ENCODE measurements around the gene PBX3. TPM values are rescaled to one million over a fixed set of nuclear protein-coding genes. Genes with fewer than 3 reads are reported as not detected.

The PBX3 gene
- total RNA-seq, 1 donor from 2014 or later: 74.2 TPM

DNA sequence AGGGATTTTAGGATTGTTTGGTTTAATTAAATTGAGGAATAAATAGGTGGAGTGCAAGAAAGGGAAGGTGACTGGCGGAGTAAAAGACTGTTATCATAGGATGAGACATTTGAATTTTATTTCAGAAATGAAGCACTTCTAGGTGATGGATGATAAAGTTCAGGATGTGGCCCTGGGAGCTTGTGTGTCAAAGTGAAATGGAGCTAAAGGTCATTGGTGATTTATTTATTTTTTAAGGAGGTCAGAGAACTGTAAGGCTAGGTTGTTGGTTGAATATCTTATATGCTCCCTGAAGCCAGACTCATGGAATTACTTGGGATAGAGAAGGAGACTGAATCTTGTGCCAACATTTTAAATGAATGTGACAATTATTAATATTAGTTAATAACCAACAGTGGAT, 40.5 kb downstream of the PBX3 start:
- Mint-ChIP-seq H3K9me3 (peaks cover 5% of the 10 kb centered on the region), H3K27ac (no peak overlapping the region), H3K27me3 (ENCODE audit: low read depth) (no peaks in the 10 kb centered on the region), H3K4me1 (no peaks in the 10 kb centered on the region), H3K4me3 (no peak overlapping the region), H3K36me3 (peaks cover 39% of the 10 kb centered on the region)
- no peak for DNase-seq (ENCODE audit: low spot score in 2 of 2, unreplicated experiment in 2 of 2)
- TF ChIP-seq, protein P1, sequence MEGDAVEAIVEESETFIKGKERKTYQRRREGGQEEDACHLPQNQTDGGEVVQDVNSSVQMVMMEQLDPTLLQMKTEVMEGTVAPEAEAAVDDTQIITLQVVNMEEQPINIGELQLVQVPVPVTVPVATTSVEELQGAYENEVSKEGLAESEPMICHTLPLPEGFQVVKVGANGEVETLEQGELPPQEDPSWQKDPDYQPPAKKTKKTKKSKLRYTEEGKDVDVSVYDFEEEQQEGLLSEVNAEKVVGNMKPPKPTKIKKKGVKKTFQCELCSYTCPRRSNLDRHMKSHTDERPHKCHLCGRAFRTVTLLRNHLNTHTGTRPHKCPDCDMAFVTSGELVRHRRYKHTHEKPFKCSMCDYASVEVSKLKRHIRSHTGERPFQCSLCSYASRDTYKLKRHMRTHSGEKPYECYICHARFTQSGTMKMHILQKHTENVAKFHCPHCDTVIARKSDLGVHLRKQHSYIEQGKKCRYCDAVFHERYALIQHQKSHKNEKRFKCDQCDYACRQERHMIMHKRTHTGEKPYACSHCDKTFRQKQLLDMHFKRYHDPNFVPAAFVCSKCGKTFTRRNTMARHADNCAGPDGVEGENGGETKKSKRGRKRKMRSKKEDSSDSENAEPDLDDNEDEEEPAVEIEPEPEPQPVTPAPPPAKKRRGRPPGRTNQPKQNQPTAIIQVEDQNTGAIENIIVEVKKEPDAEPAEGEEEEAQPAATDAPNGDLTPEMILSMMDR (IDR thresholded peaks at IDR 0.05; ENCODE audit: unreplicated experiment): no peak

GRCh38 chr9:125789196-125789595, 42.0 kb downstream of the PBX3 start:
- H3K4me1 Mint-ChIP-seq: no peaks in the 10 kb centered on the region
- H3K27ac Mint-ChIP-seq: no peak overlapping the region
- no peaks in the 10 kb centered on the region for H3K9me3 Mint-ChIP-seq
- peaks cover 31% of the 10 kb centered on the region for H3K36me3 Mint-ChIP-seq
- H3K27me3 Mint-ChIP-seq (ENCODE audit: low read depth): no peaks in the 10 kb centered on the region
- H3K4me3 Mint-ChIP-seq: no peak overlapping the region
- TF ChIP-seq, protein P1 (IDR thresholded peaks at IDR 0.05; ENCODE audit: unreplicated experiment): no peak
- DNase-seq (ENCODE audit: low spot score in 2 of 2, unreplicated experiment in 2 of 2): no peak

DNA sequence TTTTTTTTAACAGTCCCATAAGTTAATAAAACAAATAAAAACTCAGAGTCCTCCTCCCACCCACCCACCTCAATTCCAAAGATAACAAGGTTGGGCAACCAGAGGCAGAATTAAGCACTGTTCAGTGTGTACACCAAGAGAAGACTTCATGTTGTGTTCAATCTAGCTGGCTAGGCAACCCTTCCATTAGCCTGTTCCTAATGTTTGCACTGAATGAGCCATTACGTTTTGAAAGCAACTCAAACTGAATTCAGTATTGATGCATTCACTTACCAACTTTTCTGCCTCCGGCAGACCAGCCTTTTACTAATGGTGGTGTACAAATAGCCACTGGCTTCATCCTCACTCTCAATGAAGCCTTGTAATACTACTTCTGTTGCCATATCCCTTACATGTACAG, 47.5 kb downstream of the PBX3 start:
- Mint-ChIP-seq H3K27me3 (ENCODE audit: low read depth) (no peaks in the 10 kb centered on the region), H3K36me3 (peaks cover 12% of the 10 kb centered on the region), H3K9me3 (no peaks in the 10 kb centered on the region), H3K4me3 (no peak overlapping the region), H3K27ac (no peak overlapping the region), H3K4me1 (peaks cover 6% of the 10 kb centered on the region)
- no peak for DNase-seq (ENCODE audit: low spot score in 2 of 2, unreplicated experiment in 2 of 2)
- TF ChIP-seq, protein P1 (IDR thresholded peaks at IDR 0.05; ENCODE audit: unreplicated experiment): no peak

- Mint-ChIP-seq H3K4me3 (no peak overlapping the region), H3K27me3 (ENCODE audit: low read depth) (no peaks in the 10 kb centered on the region), H3K36me3 (peaks cover 8% of the 10 kb centered on the region), H3K4me1 (peaks cover 6% of the 10 kb centered on the region), H3K9me3 (no peaks in the 10 kb centered on the region), H3K27ac (no peak overlapping the region)
- DNase-seq (ENCODE audit: low spot score in 2 of 2, unreplicated experiment in 2 of 2): no peak
- TF ChIP-seq, protein P1 (IDR thresholded peaks at IDR 0.05; ENCODE audit: unreplicated experiment): no peak
Observed at GRCh38 chr9:125795970-125796596, 48.9 kb downstream of the PBX3 start.

DNA sequence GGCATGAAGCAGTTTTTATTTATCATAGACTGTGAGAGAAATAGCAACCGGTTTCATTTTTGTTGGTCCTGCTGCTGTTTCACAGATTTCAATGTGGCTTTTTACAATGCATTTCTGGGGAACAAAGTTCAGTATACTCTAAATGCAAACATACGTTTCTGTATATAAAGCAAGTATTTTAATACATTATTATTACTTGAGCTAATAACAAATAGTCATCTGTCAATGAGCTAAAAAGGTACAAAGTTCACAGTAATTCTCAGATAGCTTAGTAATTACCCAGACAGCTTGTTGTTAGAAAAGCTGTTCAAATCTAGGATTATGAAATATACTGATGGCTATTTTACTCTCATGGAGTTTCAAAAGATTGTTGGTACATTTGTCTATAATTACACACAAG, 50.8 kb downstream of the PBX3 start:
- Mint-ChIP-seq H3K27me3 (ENCODE audit: low read depth) (no peaks in the 10 kb centered on the region), H3K4me1 (peaks cover 6% of the 10 kb centered on the region), H3K27ac (peak overlapping the region; percentile 66), H3K36me3 (no peaks in the 10 kb centered on the region), H3K9me3 (no peaks in the 10 kb centered on the region), H3K4me3 (no peak overlapping the region)
- no peak for DNase-seq (ENCODE audit: low spot score in 2 of 2, unreplicated experiment in 2 of 2)
- TF ChIP-seq, protein P1 (IDR thresholded peaks at IDR 0.05; ENCODE audit: unreplicated experiment): no peak

- TF ChIP-seq, protein P1 (IDR thresholded peaks at IDR 0.05; ENCODE audit: unreplicated experiment): no peak
- Mint-ChIP-seq H3K4me3 (no peak overlapping the region), H3K9me3 (no peaks in the 10 kb centered on the region), H3K36me3 (no peaks in the 10 kb centered on the region), H3K27ac (no peak overlapping the region), H3K4me1 (no peaks in the 10 kb centered on the region), H3K27me3 (ENCODE audit: low read depth) (no peaks in the 10 kb centered on the region)
- no peak for DNase-seq (ENCODE audit: low spot score in 2 of 2, unreplicated experiment in 2 of 2)
Observed at GRCh38 chr9:125803526-125803925, 56.4 kb downstream of the PBX3 start.

All from mesothelial cell of epicardium (in vitro differentiated cells).